Nephron (organoid): Measurements from ENCODE around the gene ALKBH3.

Source experiments
- H3K27ac Mint-ChIP-seq, 3 experiments: 2 replicates each; pipeline ENCODE4 v1.8.0; 2020; ENCODE audit warnings: mixed read lengths in 3 of 3, mild to moderate bottlenecking in 2 of 3, moderate library complexity in 1 of 3
- H3K27me3 Mint-ChIP-seq: 2 replicates; pipeline ENCODE4 v1.8.0; 2021; ENCODE audit warnings: low read depth, mild to moderate bottlenecking, moderate library complexity, mixed read lengths
- H3K36me3 Mint-ChIP-seq: 2 replicates; pipeline ENCODE4 v1.8.0; 2020; ENCODE audit warnings: low read depth, mixed read lengths
- H3K4me1 Mint-ChIP-seq: 2 replicates; pipeline ENCODE4 v1.8.0; 2020; ENCODE audit warnings: mixed read lengths
- H3K4me3 Mint-ChIP-seq, 3 experiments: 2 replicates each; pipeline ENCODE4 v1.8.0; 2020; ENCODE audit warnings: mild to moderate bottlenecking in 3 of 3, mixed read lengths in 3 of 3, moderate library complexity in 2 of 3
- H3K9me3 Mint-ChIP-seq: 2 replicates; pipeline ENCODE4 v1.8.0; 2020; ENCODE audit warnings: mixed read lengths
- TF ChIP-seq, protein P1 (sequence below), 3 experiments: fragments of 200-600 bp; sonication (generic); IDR thresholded peaks; one replicate each; pipeline ENCODE4 v1.5.0; 2021; ENCODE audit warnings: antibody characterized with exemption in 3 of 3; ENCODE audit not compliant: unreplicated experiment in 3 of 3

ALKBH3 gene

DNA sequence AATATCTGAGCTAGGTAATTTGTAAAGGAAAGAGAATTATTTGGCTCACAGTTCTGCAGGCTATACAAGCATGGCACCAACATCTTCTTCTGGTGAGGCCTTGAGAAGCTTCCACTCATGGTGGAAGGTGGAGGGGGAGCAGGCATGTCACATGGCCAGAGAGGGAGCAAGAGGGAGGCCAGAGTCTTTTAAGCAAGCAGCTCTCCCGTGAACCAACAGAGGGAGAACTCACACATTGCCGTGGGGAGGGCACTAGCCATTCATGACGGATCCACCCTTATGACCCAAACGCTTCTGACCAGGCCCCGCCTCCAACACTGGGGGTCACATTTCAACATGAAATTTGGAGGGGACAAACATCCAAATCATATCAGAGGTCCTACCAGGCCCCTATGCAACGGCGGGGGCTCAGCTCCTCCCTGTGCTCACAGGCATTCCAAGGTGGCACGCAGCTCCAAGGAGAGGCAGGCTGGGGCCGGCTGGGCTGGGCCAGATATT, 66.4 kb downstream of the ALKBH3 start:
- H3K27me3 Mint-ChIP-seq: peaks cover 45% of the 10 kb centered on the region
- peak overlapping the region in 2 of 3 experiments; percentile 2 to 12 for H3K27ac Mint-ChIP-seq

DNA sequence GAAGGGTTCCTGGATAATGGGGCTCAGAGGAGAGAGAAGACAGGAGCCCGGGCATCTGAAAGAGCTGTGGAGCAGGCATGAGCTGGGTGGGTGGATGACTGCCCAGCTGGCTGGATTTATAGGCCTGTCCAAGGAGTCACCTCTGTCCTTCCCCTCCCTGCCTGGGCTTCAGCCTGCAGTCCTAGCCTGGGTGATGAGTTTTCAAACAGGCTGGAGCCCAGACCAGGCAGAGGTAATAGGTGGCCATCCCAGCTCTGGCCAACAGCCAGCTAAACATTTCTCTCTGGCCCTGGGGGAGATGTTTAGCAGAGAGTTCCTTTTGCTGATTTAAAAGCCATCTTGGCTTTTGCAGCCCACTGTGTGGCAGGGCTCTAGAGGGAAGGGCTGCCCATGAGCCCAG, 67.2 kb downstream of the ALKBH3 start:
- no peak overlapping the region for H3K4me3 Mint-ChIP-seq
- H3K9me3 Mint-ChIP-seq: no peaks in the 10 kb centered on the region
- no peak overlapping the region for H3K27ac Mint-ChIP-seq
- peaks cover 49% of the 10 kb centered on the region for H3K27me3 Mint-ChIP-seq
- TF ChIP-seq, protein P1, sequence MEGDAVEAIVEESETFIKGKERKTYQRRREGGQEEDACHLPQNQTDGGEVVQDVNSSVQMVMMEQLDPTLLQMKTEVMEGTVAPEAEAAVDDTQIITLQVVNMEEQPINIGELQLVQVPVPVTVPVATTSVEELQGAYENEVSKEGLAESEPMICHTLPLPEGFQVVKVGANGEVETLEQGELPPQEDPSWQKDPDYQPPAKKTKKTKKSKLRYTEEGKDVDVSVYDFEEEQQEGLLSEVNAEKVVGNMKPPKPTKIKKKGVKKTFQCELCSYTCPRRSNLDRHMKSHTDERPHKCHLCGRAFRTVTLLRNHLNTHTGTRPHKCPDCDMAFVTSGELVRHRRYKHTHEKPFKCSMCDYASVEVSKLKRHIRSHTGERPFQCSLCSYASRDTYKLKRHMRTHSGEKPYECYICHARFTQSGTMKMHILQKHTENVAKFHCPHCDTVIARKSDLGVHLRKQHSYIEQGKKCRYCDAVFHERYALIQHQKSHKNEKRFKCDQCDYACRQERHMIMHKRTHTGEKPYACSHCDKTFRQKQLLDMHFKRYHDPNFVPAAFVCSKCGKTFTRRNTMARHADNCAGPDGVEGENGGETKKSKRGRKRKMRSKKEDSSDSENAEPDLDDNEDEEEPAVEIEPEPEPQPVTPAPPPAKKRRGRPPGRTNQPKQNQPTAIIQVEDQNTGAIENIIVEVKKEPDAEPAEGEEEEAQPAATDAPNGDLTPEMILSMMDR (IDR thresholded peaks at IDR 0.05; ENCODE audit: unreplicated experiment in 3 of 3): no peak
- peaks cover 32% of the 10 kb centered on the region for H3K4me1 Mint-ChIP-seq
- no peaks in the 10 kb centered on the region for H3K36me3 Mint-ChIP-seq

More for the DNA sequence above, 66.4 kb downstream of the ALKBH3 start:
- peak overlapping the region in 2 of 3 experiments; percentile 60 to 67 for H3K4me3 Mint-ChIP-seq
- H3K4me1 Mint-ChIP-seq: peaks cover 25% of the 10 kb centered on the region
- H3K9me3 Mint-ChIP-seq: no peaks in the 10 kb centered on the region
- H3K36me3 Mint-ChIP-seq: no peaks in the 10 kb centered on the region
- TF ChIP-seq, protein P1 (IDR thresholded peaks at IDR 0.05; ENCODE audit: unreplicated experiment in 3 of 3): peak in 2 of 3 experiments; percentile 25 to 29

DNA sequence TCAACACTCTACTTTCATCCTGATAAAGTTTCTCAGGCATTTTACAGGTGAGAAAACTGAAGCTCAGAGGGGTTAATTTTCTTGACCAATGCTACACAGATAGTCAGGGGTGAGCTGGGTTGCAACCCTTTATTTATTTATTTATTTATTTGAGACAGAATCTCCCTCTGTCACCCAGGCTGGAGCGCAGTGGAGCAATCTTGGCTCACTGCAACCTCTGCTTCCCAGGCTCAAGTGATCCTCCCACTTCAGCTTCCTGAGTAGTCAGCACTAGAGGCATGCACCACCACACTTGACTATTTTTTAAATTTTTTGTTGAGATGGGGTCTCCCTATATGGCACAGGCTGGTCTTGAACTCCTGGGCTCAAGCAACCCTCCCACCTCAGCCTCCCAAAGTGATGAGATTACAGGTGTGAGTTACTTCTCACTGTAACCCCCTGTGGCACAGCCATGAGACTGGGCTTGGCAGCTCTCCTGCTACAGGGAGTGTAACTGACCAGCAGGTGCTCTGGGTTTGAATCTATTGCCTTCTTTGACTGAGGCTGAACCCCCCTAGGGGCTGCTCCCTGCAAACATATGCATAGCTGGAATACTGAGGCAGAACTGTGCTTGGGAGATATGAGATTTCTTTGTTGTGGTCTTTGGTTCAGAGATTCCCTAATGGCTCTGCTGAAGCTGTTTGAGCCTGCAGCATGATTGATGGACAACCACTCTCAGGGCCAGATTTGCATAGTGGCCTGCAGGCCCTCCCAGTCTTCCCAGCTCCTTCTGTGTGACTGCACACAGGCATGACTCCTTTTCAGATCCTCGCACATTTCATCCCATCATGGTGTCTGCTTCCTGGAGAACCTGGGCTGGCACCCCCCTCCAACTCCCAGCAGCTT, 68.0 kb downstream of the ALKBH3 start:
- Mint-ChIP-seq H3K36me3 (no peaks in the 10 kb centered on the region), H3K9me3 (no peaks in the 10 kb centered on the region), H3K4me1 (peaks cover 29% of the 10 kb centered on the region), H3K27ac (no peak overlapping the region), H3K4me3 (no peak overlapping the region), H3K27me3 (peaks cover 46% of the 10 kb centered on the region)
- TF ChIP-seq, protein P1 (IDR thresholded peaks at IDR 0.05; ENCODE audit: unreplicated experiment in 3 of 3): no peak

DNA sequence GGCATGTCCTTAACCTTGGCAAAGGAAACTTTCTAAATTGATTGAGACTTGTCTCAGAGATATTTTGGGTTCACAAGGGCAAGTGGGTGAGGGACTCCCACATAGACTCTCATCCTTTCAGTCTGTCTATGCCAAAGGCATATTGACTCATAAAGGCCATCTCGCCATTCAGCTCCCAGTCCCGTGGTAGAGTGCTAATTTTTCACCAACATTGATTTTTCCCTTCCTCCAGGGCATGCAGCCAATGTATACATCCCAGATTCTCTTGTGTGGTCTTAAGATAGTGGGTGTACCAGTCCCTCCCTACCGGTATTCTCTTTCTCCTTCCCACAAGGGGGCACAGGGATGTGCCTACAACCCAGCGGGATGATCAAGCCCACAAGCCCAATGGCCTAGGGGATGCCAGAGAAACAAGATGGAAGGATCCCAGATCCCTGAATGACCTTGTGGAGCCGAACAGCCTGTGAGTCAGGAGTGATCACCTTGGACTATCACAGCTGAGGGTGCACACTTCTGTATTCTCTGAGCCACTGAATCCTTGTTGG, 69.8 kb downstream of the ALKBH3 start:
- H3K4me3 Mint-ChIP-seq: no peak overlapping the region
- H3K27me3 Mint-ChIP-seq: peaks cover 37% of the 10 kb centered on the region
- H3K4me1 Mint-ChIP-seq: peaks cover 33% of the 10 kb centered on the region
- no peaks in the 10 kb centered on the region for H3K36me3 Mint-ChIP-seq
- peak overlapping the region in 1 of 3 experiments; percentile 12 for H3K27ac Mint-ChIP-seq
- TF ChIP-seq, protein P1 (IDR thresholded peaks at IDR 0.05; ENCODE audit: unreplicated experiment in 3 of 3): no peak
- H3K9me3 Mint-ChIP-seq: no peaks in the 10 kb centered on the region

DNA sequence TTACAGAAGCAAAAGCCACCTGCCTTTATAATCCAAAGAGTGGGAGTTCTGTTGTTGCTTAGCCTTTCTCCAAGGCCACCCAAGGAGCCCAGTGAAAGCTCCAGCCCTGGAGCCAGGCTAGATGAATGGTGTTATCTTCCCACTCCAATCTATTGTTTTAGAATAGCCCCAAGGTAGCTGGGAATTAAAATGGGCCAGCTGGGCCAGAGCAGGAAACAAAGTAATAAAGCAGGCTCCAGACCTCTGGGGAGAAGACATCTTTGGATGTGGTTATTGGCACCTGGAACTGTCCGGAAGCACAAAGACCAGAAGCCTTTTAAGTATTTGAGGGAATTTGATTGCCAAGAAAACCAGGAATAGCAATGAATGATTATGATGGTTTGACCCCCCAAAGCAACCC, 70.6 kb downstream of the ALKBH3 start:
- H3K36me3 Mint-ChIP-seq: no peaks in the 10 kb centered on the region
- H3K9me3 Mint-ChIP-seq: no peaks in the 10 kb centered on the region
- no peak overlapping the region for H3K4me3 Mint-ChIP-seq
- peaks cover 31% of the 10 kb centered on the region for H3K27me3 Mint-ChIP-seq
- peaks cover 40% of the 10 kb centered on the region for H3K4me1 Mint-ChIP-seq
- TF ChIP-seq, protein P1 (IDR thresholded peaks at IDR 0.05; ENCODE audit: unreplicated experiment in 3 of 3): no peak
- peak overlapping the region in 1 of 3 experiments; percentile 12 for H3K27ac Mint-ChIP-seq
